ENCODE results near the gene IL17A.

Gene IL17A

GRCh38 chr6:52186075-52186474, at the start of gene IL17A:
IL17A (plus strand) TSS chr6:52186375; CDS start chr6:52186432, 57 bp downstream.
- DNase-seq (ENCODE audit: low read depth), result no peak

- no peak for DNase-seq (ENCODE audit: low read depth)
Observed at GRCh38 chr6:52136934-52137467, 49.2 kb upstream of the IL17A start.

GRCh38 chr6:52138284-52138683, 47.9 kb upstream of the IL17A start:
- DNase-seq (ENCODE audit: low read depth), result no peak

GRCh38 chr6:52139985-52140680, 46.0 kb upstream of the IL17A start:
- no peak for DNase-seq (ENCODE audit: low read depth)

GRCh38 chr6:52141596-52141995, 44.6 kb upstream of the IL17A start:
- no peak for DNase-seq (ENCODE audit: low read depth)

- DNase-seq (ENCODE audit: low read depth), result no peak
Observed at GRCh38 chr6:52142556-52142955, 43.6 kb upstream of the IL17A start.

- no peak for DNase-seq (ENCODE audit: low read depth)
Observed at GRCh38 chr6:52143551-52143950, 42.6 kb upstream of the IL17A start.

- DNase-seq (ENCODE audit: low read depth), result no peak
Observed at GRCh38 chr6:52144196-52145076, 41.7 kb upstream of the IL17A start.

GRCh38 chr6:52146851-52147445, 39.2 kb upstream of the IL17A start:
- DNase-seq (ENCODE audit: low read depth), result no peak

- no peak for DNase-seq (ENCODE audit: low read depth)
Observed at GRCh38 chr6:52149076-52149475, 37.1 kb upstream of the IL17A start.

- no peak for DNase-seq (ENCODE audit: low read depth)
Observed at GRCh38 chr6:52149949-52150348, 36.2 kb upstream of the IL17A start.

GRCh38 chr6:52152070-52152423, 34.1 kb upstream of the IL17A start:
- no peak for DNase-seq (ENCODE audit: low read depth)

- DNase-seq (ENCODE audit: low read depth), result no peak
Observed at GRCh38 chr6:52152711-52153160, 33.4 kb upstream of the IL17A start.

- DNase-seq (ENCODE audit: low read depth), result no peak
Observed at GRCh38 chr6:52154381-52154780, 31.8 kb upstream of the IL17A start.

GRCh38 chr6:52155791-52156576, 30.2 kb upstream of the IL17A start:
- no peak for DNase-seq (ENCODE audit: low read depth)

GRCh38 chr6:52157301-52157941, 28.8 kb upstream of the IL17A start:
- no peak for DNase-seq (ENCODE audit: low read depth)

GRCh38 chr6:52160472-52161104, 25.6 kb upstream of the IL17A start:
- DNase-seq (ENCODE audit: low read depth), result no peak

- DNase-seq (ENCODE audit: low read depth), result no peak
Observed at GRCh38 chr6:52161689-52162438, 24.3 kb upstream of the IL17A start.

- DNase-seq (ENCODE audit: low read depth), result no peak
Observed at GRCh38 chr6:52162940-52163908, 23.0 kb upstream of the IL17A start.

Measured in GM04503 (cell line).